Lower leg skin (tissue), 4 donors: ENCODE measurements around the gene SECISBP2L. TPM values are rescaled to one million over a fixed set of nuclear protein-coding genes. Genes with fewer than 3 reads are reported as not detected.

ENCODE experiments used
- DNase-seq, 2 donors: peaks; one replicate each; pipeline ENCODE4 v3.0.0-alpha.2; 2019; ENCODE audit warnings: low spot score in 2 of 2
- H3K4me3 ChIP-seq: fragments of 200-600 bp; sonication (generic); 2 replicates; pipeline ENCODE4 v1.5.1; 2017; ENCODE audit warnings: mild to moderate bottlenecking, low read depth; ENCODE audit not compliant: poor library complexity, severe bottlenecking
- CTCF ChIP-seq, 3 donors: fragments of 450-650 bp; IDR thresholded peaks; one replicate each; pipeline ENCODE4 v1.5.1; 2016; ENCODE audit warnings: antibody characterized with exemption in 3 of 3, mild to moderate bottlenecking in 3 of 3, moderate library complexity in 2 of 3
- POLR2A ChIP-seq, 2 donors: fragments of 450-650 bp; IDR thresholded peaks; one replicate each; pipeline ENCODE4 v1.6.1; 2016 to 2017; ENCODE audit warnings: antibody characterized with exemption in 2 of 2, mild to moderate bottlenecking in 1 of 2, moderate library complexity in 1 of 2
- WGBS, 2 donors: methylation state at CpG; one replicate each; pipeline ENCODE4 v1.1.5; 2018; 5-methylcytosine and 5-hydroxymethylcytosine counted together
- intact Hi-C: fragments of 100-400 bp; cut with DNase I; formaldehyde crosslinking; loops from one replicate; pipeline ENCODE4 v1.15.0; 2023; ENCODE audit warnings: low total_unique reads
- total RNA-seq, 4 donors: library from RNA; depleted of rRNA; stranded (reverse); fragments of >200 nt; gene quantifications; one replicate each; pipeline ENCODE4 v1.1.0, GENCODE V29; 2016

Gene SECISBP2L
- total RNA-seq, 4 donors from 2014 or later, result 26.7 to 37.3 (median 30.7) TPM

DNA sequence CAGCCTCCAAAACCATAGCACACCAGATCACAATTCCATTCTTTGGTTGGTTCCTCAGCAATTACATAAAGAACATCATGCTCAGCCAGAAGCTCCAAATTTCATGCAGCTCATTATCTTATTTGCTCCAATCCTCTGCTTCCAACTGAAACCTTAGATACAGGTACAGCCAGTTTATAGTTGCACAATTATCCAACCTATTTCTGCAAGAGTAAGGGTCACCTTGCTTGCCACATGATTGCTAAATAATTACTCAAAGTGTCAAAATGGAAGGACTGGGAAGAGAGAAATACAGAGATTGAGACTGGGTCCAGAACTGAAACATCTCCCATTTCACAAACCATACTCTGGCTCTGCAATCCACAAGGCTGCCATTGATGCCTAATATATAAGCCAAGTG lies 59.1 kb downstream of the SECISBP2L start:
- no peak for DNase-seq
- intact Hi-C loops, result no loop called here
- no peak overlapping the region for H3K4me3 ChIP-seq
- TF ChIP-seq POLR2A (IDR thresholded peaks at IDR 0.05) (no peak), CTCF (IDR thresholded peaks at IDR 0.05) (no peak)

GRCh38 chr15:48986240-48986639 lies 60.0 kb downstream of the SECISBP2L start:
- intact Hi-C loops, result no loop called here
- TF ChIP-seq CTCF (IDR thresholded peaks at IDR 0.05) (no peak), POLR2A (IDR thresholded peaks at IDR 0.05) (no peak)
- DNase-seq, result no peak
- H3K4me3 ChIP-seq, result no peak overlapping the region
- WGBS, 2 donors, result 83 to 87% methylated on average over 5 of the region's 5 CpGs

DNA sequence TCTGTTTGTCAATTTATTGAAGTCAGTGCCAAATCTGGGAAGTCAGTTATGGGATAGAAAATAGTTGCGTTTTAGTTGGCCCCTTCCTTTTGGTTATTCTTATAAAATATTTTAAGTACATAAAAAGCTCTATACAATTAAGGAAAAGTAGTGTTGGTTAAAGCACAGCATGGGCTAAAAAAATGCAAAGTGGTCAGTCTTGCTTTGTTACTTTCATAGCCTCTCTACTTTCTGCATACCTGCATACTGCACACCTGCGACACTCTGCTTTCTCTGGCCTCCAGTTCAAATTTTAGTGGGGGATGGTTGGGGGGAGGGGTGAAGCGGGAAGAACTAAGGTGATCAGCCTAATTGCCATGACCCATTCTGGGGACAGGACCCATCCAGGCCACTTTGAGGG lies 60.7 kb downstream of the SECISBP2L start:
- DNase-seq, result no peak
- TF ChIP-seq POLR2A (IDR thresholded peaks at IDR 0.05), result no peak
- TF ChIP-seq CTCF (IDR thresholded peaks at IDR 0.05), result no peak
- H3K4me3 ChIP-seq, result no peak overlapping the region
- 59 to 61% methylated on average over 3 of the region's 3 CpGs for WGBS, 2 donors
- intact Hi-C loops, result no loop called here

DNA sequence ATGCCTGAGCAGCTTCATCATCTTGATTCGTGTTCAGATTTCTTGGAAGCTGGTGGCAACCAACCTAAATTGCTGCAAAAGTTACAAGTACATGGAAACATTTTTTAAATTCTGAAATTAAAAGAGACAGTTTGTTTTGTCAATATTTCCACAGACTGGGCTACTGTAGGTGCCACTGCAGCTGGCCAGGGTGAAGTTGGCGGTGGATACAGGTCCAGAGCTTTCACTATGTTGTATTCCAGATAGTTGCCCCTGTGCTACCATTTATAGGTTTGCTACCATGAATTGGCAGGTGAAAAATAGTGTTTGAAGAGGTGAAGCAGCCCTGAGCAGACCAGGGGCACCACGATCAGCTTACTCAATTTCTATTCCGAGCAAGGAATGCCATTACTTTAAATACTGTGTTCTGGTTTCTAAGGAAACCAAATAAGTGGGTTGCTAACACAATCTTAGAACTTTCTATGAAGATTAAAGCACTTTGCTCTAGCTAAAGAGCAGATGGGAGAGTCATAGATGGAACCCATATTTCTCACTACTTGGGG lies 61.4 kb downstream of the SECISBP2L start:
- intact Hi-C loops, result no loop called here
- no peak for DNase-seq
- WGBS, 2 donors, result 39 to 43% methylated on average over 4 of the region's 4 CpGs
- H3K4me3 ChIP-seq, result no peak overlapping the region
- no peak for TF ChIP-seq CTCF (IDR thresholded peaks at IDR 0.05)
- TF ChIP-seq POLR2A (IDR thresholded peaks at IDR 0.05), result no peak

DNA sequence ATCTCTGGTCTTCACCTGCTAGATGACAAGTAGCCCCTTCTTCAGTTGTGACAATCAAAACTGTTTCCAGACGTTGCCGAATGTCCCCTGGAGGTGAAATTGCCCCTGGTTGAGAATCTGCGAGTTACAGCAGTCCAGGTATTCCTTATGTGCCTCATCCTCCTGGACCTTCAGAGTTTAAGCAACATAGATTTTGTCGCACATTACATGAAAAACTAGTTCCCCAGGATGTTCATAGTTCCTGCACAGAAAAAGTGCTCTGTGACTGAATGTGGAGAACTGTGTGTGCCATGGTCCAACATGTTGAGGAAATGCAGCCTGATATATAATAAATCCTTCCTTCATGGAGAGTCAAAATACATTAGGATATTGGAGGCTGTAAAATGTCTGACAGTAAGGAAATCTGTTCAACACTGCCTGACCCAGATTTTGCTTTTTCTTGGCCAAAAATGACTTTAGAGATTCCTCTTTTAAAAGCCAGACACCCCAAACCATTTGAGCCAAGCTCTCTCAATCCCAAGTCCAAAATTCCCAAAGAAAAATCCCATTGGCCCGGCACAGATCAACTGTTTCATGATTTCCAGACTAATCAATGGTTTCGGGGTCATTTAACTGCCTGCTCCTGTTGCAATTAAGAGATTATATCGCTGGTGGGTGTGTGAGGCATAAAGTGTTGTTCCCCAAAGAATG lies 62.1 kb downstream of the SECISBP2L start:
- WGBS, 2 donors, result 54 to 69% methylated on average over 7 of the region's 7 CpGs
- DNase-seq, result no peak
- H3K4me3 ChIP-seq, result no peak overlapping the region
- intact Hi-C loops, result no loop called here
- TF ChIP-seq CTCF (IDR thresholded peaks at IDR 0.05) (no peak), POLR2A (IDR thresholded peaks at IDR 0.05) (no peak)

DNA sequence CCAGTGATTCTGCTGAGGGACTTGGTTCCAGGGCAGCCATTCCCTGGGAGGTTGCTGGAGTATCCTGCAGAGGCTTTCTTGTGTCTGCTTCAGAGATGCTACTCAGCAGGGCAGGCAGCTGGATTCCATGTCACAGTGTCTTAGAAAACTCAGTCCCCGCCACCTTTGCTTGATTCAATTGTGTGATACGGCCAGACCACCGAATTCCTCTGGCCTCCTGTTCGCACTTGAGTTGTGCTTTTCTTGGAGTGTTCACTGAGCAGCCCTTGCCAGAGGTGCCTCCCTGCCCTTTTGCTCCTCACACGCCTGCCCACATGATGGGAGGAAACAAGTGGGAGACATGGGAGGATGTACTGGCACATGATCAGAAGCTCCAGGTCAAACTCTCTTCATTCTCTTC lies 62.9 kb downstream of the SECISBP2L start:
- intact Hi-C loops, result no loop called here
- no peak overlapping the region for H3K4me3 ChIP-seq
- 75% methylated on average over 5 of the region's 5 CpGs for WGBS, 2 donors
- DNase-seq, result no peak
- TF ChIP-seq CTCF (IDR thresholded peaks at IDR 0.05), result no peak
- no peak for TF ChIP-seq POLR2A (IDR thresholded peaks at IDR 0.05)
